Endothelial cell of umbilical vein (primary cell): ENCODE results near the gene ROCK2. TPM values are rescaled to one million over a fixed set of nuclear protein-coding genes. Genes with fewer than 3 reads are reported as not detected.

Source experiments
- BruUV-seq: library from RNA; stranded (reverse); fragments of 400-500 nt; replicated peaks from 2 replicates; lab custom pipeline; 2021; lab: Mats Ljungman, UMichigan
- CTCF ChIA-PET: fragments of 300-600, 350-600 bp; sonication (Branson Sonifier 250); formaldehyde crosslinking; loops from one replicate; lab custom pipeline; 2021; ENCODE audit warnings: antibody characterized with exemption, inconsistent platforms; lab: Charles Lee
- POLR2A ChIA-PET: fragments of 300-600, 350-600 bp; sonication (Branson Sonifier 250); formaldehyde crosslinking; loops from one replicate; lab custom pipeline; 2021; ENCODE audit warnings: antibody characterized with exemption, inconsistent platforms; lab: Charles Lee
- DNase-seq: peaks from one replicate; pipeline ENCODE4 v3.0.0-alpha.2; 2011; ENCODE audit warnings: low read depth, low spot score
- FAIRE-seq: peaks from 2 replicates; lab custom pipeline; 2011; peaks lifted over from hg19 to GRCh38; lab: Jason Lieb, UNC
- H2AFZ ChIP-seq: 2 replicates; pipeline ENCODE4 v1.6.0; 2012; ENCODE audit warnings: low read depth, low read length, control low read depth, inconsistent platforms
- H3K27ac ChIP-seq: 2 replicates; pipeline ENCODE4 v1.5.1; 2011; ENCODE audit warnings: low read depth, mild to moderate bottlenecking, control low read depth, low read length, moderate library complexity; ENCODE audit not compliant: insufficient read depth
- H3K27me3 ChIP-seq, 2 experiments: 2 replicates each; pipeline versions ENCODE4 v1.6.0 to v1.6.1; 2011; ENCODE audit warnings: low read length in 2 of 2, mixed read lengths in 1 of 2; ENCODE audit not compliant: control insufficient read depth in 2 of 2, insufficient read depth in 2 of 2
- H3K36me3 ChIP-seq, 2 experiments: 2 replicates in 1 of 2; 3 replicates in 1 of 2; pipeline ENCODE4 v1.5.1; 2011; ENCODE audit warnings: low read length in 2 of 2, mild to moderate bottlenecking in 1 of 2, moderate library complexity in 1 of 2; ENCODE audit not compliant: control insufficient read depth in 2 of 2, insufficient read depth in 2 of 2; ENCODE audit errors: extremely low read depth in 1 of 2
- H3K4me1 ChIP-seq: 3 replicates; pipeline ENCODE4 v1.5.1; 2011; ENCODE audit warnings: mild to moderate bottlenecking, low read length; ENCODE audit not compliant: control insufficient read depth, insufficient read depth; ENCODE audit errors: extremely low read depth
- H3K4me2 ChIP-seq: 2 replicates; pipeline ENCODE4 v1.6.1; 2011; ENCODE audit warnings: low read length, control low read depth, mixed read lengths; ENCODE audit not compliant: insufficient read depth
- H3K4me3 ChIP-seq, 3 experiments: fragments of 200-600 bp in 1 of 3; sonication (generic), shearing (Covaris generic) in 1 of 3; replicated peaks in 1 of 3; 2 replicates each; pipeline ENCODE4 v1.5.1; 2011 to 2016; ENCODE audit warnings: control low read depth in 3 of 3, low read length in 3 of 3, mild to moderate bottlenecking in 2 of 3, inconsistent platforms in 1 of 3, low read depth in 1 of 3, moderate library complexity in 1 of 3; ENCODE audit not compliant: insufficient read depth in 1 of 3
- H3K79me2 ChIP-seq: 2 replicates; pipeline ENCODE4 v1.6.0; 2012; ENCODE audit warnings: low read length, inconsistent platforms; ENCODE audit not compliant: control insufficient read depth, insufficient read depth
- H3K9ac ChIP-seq: replicated peaks from 2 replicates; pipeline ENCODE3; 2011; ENCODE audit warnings: low read length, control low read depth; ENCODE audit not compliant: insufficient read depth; ENCODE audit errors: extremely low read depth
- H3K9me1 ChIP-seq: replicated peaks from 3 replicates; pipeline ENCODE4 v1.6.0; 2011; ENCODE audit warnings: mild to moderate bottlenecking, low read length; ENCODE audit not compliant: control insufficient read depth, insufficient read depth; ENCODE audit errors: extremely low read depth
- H3K9me3 ChIP-seq: replicated peaks from 2 replicates; pipeline ENCODE4 v1.5.1; 2012; ENCODE audit warnings: low read length, inconsistent platforms; ENCODE audit not compliant: control insufficient read depth, insufficient read depth
- H4K20me1 ChIP-seq: replicated peaks from 2 replicates; pipeline ENCODE3; 2011; ENCODE audit warnings: mild to moderate bottlenecking, low read length; ENCODE audit not compliant: control insufficient read depth, insufficient read depth; ENCODE audit errors: extremely low read depth
- EZH2 ChIP-seq: IDR thresholded peaks from 2 replicates; pipeline ENCODE4 v1.6.1; 2012; ENCODE audit warnings: borderline replicate concordance, low read depth, mild to moderate bottlenecking, moderate library complexity, low read length, inconsistent platforms; ENCODE audit not compliant: severe bottlenecking
- FOS ChIP-seq: IDR thresholded peaks from 2 replicates; pipeline ENCODE4 v1.6.1; 2011; ENCODE audit warnings: mild to moderate bottlenecking, low read length, moderate library complexity, borderline replicate concordance; ENCODE audit not compliant: insufficient read depth
- GATA2 ChIP-seq: IDR thresholded peaks from 2 replicates; pipeline ENCODE4 v1.7.0; 2011; ENCODE audit warnings: low read depth, mild to moderate bottlenecking, moderate library complexity, mixed read lengths, low read length; ENCODE audit not compliant: insufficient read length, insufficient read depth
- JUN ChIP-seq: IDR thresholded peaks from 2 replicates; pipeline ENCODE4 v1.6.1; 2011; ENCODE audit warnings: borderline replicate concordance, low read depth; ENCODE audit not compliant: insufficient read length, insufficient read depth
- MYC ChIP-seq: IDR thresholded peaks from one replicate; pipeline ENCODE4 v1.6.1; 2011; ENCODE audit warnings: mild to moderate bottlenecking, low read depth, low read length
- POLR2A ChIP-seq: IDR thresholded peaks from 2 replicates; pipeline ENCODE4 v1.6.1; 2012; ENCODE audit warnings: low read depth, mild to moderate bottlenecking, control low read depth, low read length
- POLR2AphosphoS5 ChIP-seq: IDR thresholded peaks from 2 replicates; pipeline ENCODE4 v1.6.1; 2012; ENCODE audit warnings: low read depth, mild to moderate bottlenecking, control low read depth, low read length, moderate library complexity; ENCODE audit not compliant: insufficient read depth
- dilution Hi-C: fragments of 300-500 bp; cut with MboI; formaldehyde crosslinking; loops from one replicate; pipeline ENCODE4 v1.15.0; 2019; ENCODE audit warnings: low sequenced_read_pairs; ENCODE audit not compliant: extremely low pct_ligation_motif_present
- intact Hi-C: fragments of 100-400 bp; cut with micrococcal nuclease; formaldehyde crosslinking; loops from one replicate; pipeline ENCODE4 v1.10.0; 2022
- polyA plus RNA-seq, 4 experiments: library from polyadenylated mRNA; depleted of rRNA in 3 of 4; stranded (reverse) in 3 of 4; unstranded in 1 of 4; fragments of >200 nt; gene quantifications; 2 replicates each; pipeline versions ENCODE4 v1.2.1 to v1.2.3, GENCODE V29; 2011 to 2012; ENCODE audit warnings: missing spikeins in 1 of 4
- total RNA-seq: library from RNA; stranded (reverse); gene quantifications from 2 replicates; pipeline ENCODE4 v1.2.3, GENCODE V29; 2021
- TF ChIP-seq, protein P1 (sequence below), 2 donors: IDR thresholded peaks; 1 replicate in 1 of 2; 2 replicates in 1 of 2; pipeline ENCODE4 v1.5.1; 2011; ENCODE audit warnings: low read length in 2 of 2, mild to moderate bottlenecking in 2 of 2, moderate library complexity in 2 of 2, control low read depth in 1 of 2, inconsistent platforms in 1 of 2, low read depth in 1 of 2; ENCODE audit not compliant: insufficient read depth in 1 of 2; ENCODE audit errors: extremely low read depth in 1 of 2
- TF ChIP-seq, protein P2 (sequence below): IDR thresholded peaks from 2 replicates; pipeline ENCODE4 v1.6.1; 2011; ENCODE audit not compliant: insufficient read depth, insufficient read length

The ROCK2 gene
- total and polyA plus RNA-seq, 2 donors (not counting 3 experiments of a cell fraction or from before 2014, with no cell fraction given), result 5.2 to 56.5 TPM

GRCh38 chr2:11285499-11285898 lies 58.9 kb downstream of the ROCK2 start:
- Histone ChIP-seq H3K4me1 (peaks cover 25% of the 10 kb centered on the region), H3K4me2 (no peak overlapping the region), H3K27me3 (no peaks in the 10 kb centered on the region), H3K9ac (no peak overlapping the region), H2AFZ (no peak overlapping the region), H3K27ac (no peak overlapping the region), H3K79me2 (peaks cover 57% of the 10 kb centered on the region), H3K36me3 (peaks cover 0 to 3% of the 10 kb centered on the region in 2 experiments), H3K9me1 (no peaks in the 10 kb centered on the region), H4K20me1 (peaks cover 7% of the 10 kb centered on the region), H3K9me3 (no peaks in the 10 kb centered on the region), H3K4me3 (no peak overlapping the region)
- CTCF ChIA-PET, result interaction anchor here (1.0 to 1.6 kb wide), 3 partner anchors 13 to 192 kb away, joined by 3 to 4 read pairs (median 3); no protein-coding TSS in a partner anchor
- POLR2A ChIA-PET, result no interaction called here
- dilution Hi-C loops, result no loop called here
- TF ChIP-seq EZH2, result no peak
- TF ChIP-seq POLR2AphosphoS5, result no peak
- TF ChIP-seq, protein P1, sequence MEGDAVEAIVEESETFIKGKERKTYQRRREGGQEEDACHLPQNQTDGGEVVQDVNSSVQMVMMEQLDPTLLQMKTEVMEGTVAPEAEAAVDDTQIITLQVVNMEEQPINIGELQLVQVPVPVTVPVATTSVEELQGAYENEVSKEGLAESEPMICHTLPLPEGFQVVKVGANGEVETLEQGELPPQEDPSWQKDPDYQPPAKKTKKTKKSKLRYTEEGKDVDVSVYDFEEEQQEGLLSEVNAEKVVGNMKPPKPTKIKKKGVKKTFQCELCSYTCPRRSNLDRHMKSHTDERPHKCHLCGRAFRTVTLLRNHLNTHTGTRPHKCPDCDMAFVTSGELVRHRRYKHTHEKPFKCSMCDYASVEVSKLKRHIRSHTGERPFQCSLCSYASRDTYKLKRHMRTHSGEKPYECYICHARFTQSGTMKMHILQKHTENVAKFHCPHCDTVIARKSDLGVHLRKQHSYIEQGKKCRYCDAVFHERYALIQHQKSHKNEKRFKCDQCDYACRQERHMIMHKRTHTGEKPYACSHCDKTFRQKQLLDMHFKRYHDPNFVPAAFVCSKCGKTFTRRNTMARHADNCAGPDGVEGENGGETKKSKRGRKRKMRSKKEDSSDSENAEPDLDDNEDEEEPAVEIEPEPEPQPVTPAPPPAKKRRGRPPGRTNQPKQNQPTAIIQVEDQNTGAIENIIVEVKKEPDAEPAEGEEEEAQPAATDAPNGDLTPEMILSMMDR (IDR thresholded peaks at IDR 0.05; ENCODE audit: extremely low read depth in 1 of 2, insufficient read depth in 1 of 2, low read depth in 1 of 2, low read length in 2 of 2), result no peak
- TF ChIP-seq, protein P2, sequence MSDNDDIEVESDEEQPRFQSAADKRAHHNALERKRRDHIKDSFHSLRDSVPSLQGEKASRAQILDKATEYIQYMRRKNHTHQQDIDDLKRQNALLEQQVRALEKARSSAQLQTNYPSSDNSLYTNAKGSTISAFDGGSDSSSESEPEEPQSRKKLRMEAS, result no peak
- no peak for TF ChIP-seq JUN
- no peak for TF ChIP-seq MYC
- no peak for TF ChIP-seq FOS
- TF ChIP-seq GATA2, result no peak
- no peak for TF ChIP-seq POLR2A
- FAIRE-seq (no peak), DNase-seq (no peak)
- intact Hi-C loops, result no loop called here
- no TSS peak for BruUV-seq
